Right atrium auricular region (tissue), 2 donors: ENCODE results near the gene C2orf74. TPM values are rescaled to one million over a fixed set of nuclear protein-coding genes. Genes with fewer than 3 reads are reported as not detected.
"Not testable (repeated sequence)": the region's sequence is repeated elsewhere in the genome, so short reads cannot be mapped to it uniquely, and the experiment has no call there.

Experiments used
- DNase-seq: peaks from one replicate; pipeline ENCODE4 v3.0.0-alpha.2; 2019; ENCODE audit warnings: low spot score
- H3K27ac ChIP-seq, 2 donors: fragments of 200-600 bp; sonication (generic); 1 replicate in 1 of 2; 2 replicates in 1 of 2; pipeline ENCODE4 v1.5.1; 2016 to 2019
- H3K27me3 ChIP-seq, 2 donors: fragments of 200-600 bp; sonication (generic); one replicate each; pipeline versions ENCODE4 v1.5.1 to v1.6.0; 2017 to 2019
- H3K36me3 ChIP-seq: fragments of 200-600 bp; sonication (generic); one replicate; pipeline ENCODE4 v1.5.1; 2016
- H3K4me1 ChIP-seq, 2 donors: fragments of 200-600 bp; sonication (generic); one replicate each; pipeline versions ENCODE4 v1.5.1 to v1.6.0; 2017 to 2019
- H3K4me3 ChIP-seq, 2 donors: fragments of 200-600 bp; sonication (generic); 1 replicate in 1 of 2; 2 replicates in 1 of 2; pipeline ENCODE4 v1.5.1; 2017 to 2019; ENCODE audit warnings: mild to moderate bottlenecking in 1 of 2, moderate library complexity in 1 of 2
- H3K9me3 ChIP-seq, 2 donors: fragments of 200-600 bp; sonication (generic); one replicate each; pipeline ENCODE4 v1.5.1; 2019
- CTCF ChIP-seq, 2 donors: fragments of 200-600 bp; sonication (generic); IDR thresholded peaks; one replicate each; pipeline ENCODE4 v1.5.1; 2019; ENCODE audit warnings: antibody characterized with exemption in 2 of 2
- total RNA-seq, 2 donors: library from RNA; depleted of rRNA; stranded (reverse); fragments of >200 nt; gene quantifications; one replicate each; pipeline ENCODE4 v1.1.0, GENCODE V29; 2016

Gene C2orf74
- total RNA-seq, 2 donors from 2014 or later: 28.0 to 51.3 TPM

- no peak overlapping the region for H3K27ac ChIP-seq
- no peak for DNase-seq
Measured at GRCh38 chr2:61185231-61185728, 23.3 kb downstream of the C2orf74 start.

GRCh38 chr2:61187085-61187484 is 25.1 kb downstream of the C2orf74 start:
- H3K36me3 ChIP-seq: peaks cover 88% of the 10 kb centered on the region
- no peaks in the 10 kb centered on the region for H3K27me3 ChIP-seq
- no peak for DNase-seq
- H3K4me1 ChIP-seq: peaks cover 0 to 1% of the 10 kb centered on the region in 2 donors
- H3K9me3 ChIP-seq: no peaks in the 10 kb centered on the region
- no peak overlapping the region for H3K27ac ChIP-seq
- TF ChIP-seq CTCF (IDR thresholded peaks at IDR 0.05): no peak
- H3K4me3 ChIP-seq: no peak overlapping the region

More at GRCh38 chr2:61185231-61185728, 23.3 kb downstream of the C2orf74 start:
- no peak for TF ChIP-seq CTCF (IDR thresholded peaks at IDR 0.05)
- Histone ChIP-seq H3K4me1 (peaks cover 0 to 19% of the 10 kb centered on the region in 2 donors), H3K36me3 (peaks cover 93% of the 10 kb centered on the region), H3K4me3 (no peak overlapping the region), H3K9me3 (no peaks in the 10 kb centered on the region), H3K27me3 (no peaks in the 10 kb centered on the region)

- no peak overlapping the region for H3K27ac ChIP-seq
- DNase-seq: no peak
- peaks cover 0 to 4% of the 10 kb centered on the region in 2 donors for H3K4me1 ChIP-seq
- no peaks in the 10 kb centered on the region for H3K9me3 ChIP-seq
- H3K27me3 ChIP-seq: no peaks in the 10 kb centered on the region
- no peak overlapping the region for H3K4me3 ChIP-seq
- TF ChIP-seq CTCF (IDR thresholded peaks at IDR 0.05): no peak
- peaks cover 42% of the 10 kb centered on the region for H3K36me3 ChIP-seq
Measured at GRCh38 chr2:61193670-61194561, 31.9 kb downstream of the C2orf74 start.

- not testable (repeated sequence) for H3K27ac ChIP-seq, H3K27me3 ChIP-seq, H3K4me1 ChIP-seq, H3K4me3 ChIP-seq, H3K9me3 ChIP-seq, DNase-seq
- H3K36me3 ChIP-seq: peaks cover 41% of the 10 kb centered on the region
Measured at GRCh38 chr2:61194646-61195045, 32.7 kb downstream of the C2orf74 start.

- Histone ChIP-seq H3K27ac (no peak overlapping the region), H3K9me3 (no peaks in the 10 kb centered on the region), H3K27me3 (no peaks in the 10 kb centered on the region), H3K36me3 (peaks cover 25% of the 10 kb centered on the region), H3K4me3 (no peak overlapping the region), H3K4me1 (peaks cover 0 to 4% of the 10 kb centered on the region in 2 donors)
- TF ChIP-seq CTCF (IDR thresholded peaks at IDR 0.05): no peak
- no peak for DNase-seq
Measured at GRCh38 chr2:61196671-61197070, 34.7 kb downstream of the C2orf74 start.

GRCh38 chr2:61205132-61205531 is 43.1 kb downstream of the C2orf74 start:
- Histone ChIP-seq H3K27me3 (no peaks in the 10 kb centered on the region), H3K4me1 (no peaks in the 10 kb centered on the region), H3K36me3 (peaks cover 61% of the 10 kb centered on the region), H3K4me3 (no peak overlapping the region), H3K27ac (no peak overlapping the region), H3K9me3 (no peaks in the 10 kb centered on the region)
- TF ChIP-seq CTCF (IDR thresholded peaks at IDR 0.05): no peak
- no peak for DNase-seq
